ENCODE measurements around the gene NACC2. TPM values are rescaled to one million over a fixed set of nuclear protein-coding genes. Genes with fewer than 3 reads are reported as not detected.

The NACC2 gene
- total RNA-seq, 1 donor from 2014 or later, result 62.0 TPM

DNA sequence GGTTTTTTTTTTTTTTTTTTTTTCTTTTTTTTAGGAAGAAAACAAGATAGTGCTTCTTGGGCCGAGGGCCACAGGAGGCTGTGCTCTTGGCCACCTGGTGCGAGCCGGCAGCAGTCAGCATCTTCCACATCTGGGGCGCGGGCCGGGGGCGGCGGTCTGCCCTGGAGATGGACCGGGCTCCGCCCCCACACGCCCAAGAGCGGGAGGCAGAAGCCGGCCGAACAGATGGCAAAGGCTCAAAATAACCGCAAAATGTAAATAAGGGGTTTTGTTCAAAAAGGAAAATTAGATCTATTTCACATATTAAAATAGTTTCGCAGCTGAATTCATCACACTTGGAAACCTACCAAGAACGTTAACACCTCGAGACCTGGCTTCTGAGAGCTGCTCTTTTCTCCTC lies 82.4 kb downstream of the NACC2 start:
- no peak for DNase-seq (ENCODE audit: low read depth)

DNA sequence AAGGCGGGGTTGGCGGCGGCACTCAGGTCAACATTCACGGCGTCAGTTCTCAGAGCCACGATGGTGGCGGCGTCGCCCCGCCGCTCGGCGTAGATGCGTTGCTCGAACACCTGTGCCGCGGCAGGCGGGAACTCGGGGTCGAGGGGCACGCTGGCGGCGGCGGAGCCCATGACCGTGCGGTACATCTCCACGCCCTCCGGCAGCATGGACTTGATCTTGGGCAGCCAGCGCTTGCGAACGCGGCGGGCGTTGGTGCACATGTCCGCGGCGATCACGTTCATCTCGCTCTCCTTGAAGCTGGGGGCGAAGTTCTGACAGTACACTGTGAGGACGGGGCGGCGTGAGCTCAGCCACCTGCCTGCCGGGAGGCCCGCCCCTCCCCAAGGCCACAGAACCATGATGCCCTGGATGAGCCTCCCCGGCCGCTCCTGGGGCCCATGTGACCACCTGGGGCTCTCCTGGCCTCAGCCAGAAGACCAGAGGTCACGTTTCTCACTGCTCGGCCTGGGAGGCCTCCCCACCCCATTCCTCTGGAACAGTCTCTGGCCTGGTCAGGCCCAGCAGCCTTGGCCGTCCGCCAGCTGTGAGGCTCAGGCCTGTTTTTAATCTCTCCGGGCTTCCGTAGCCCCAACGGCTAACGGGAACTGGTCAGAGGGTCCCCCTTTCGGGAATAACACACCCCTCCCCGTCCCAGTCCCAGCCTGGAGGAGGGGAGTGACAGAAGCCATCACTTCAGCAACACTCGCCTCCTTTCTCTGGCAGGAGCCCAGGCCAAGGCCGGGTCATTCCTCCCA lies 83.2 kb downstream of the NACC2 start:
- DNase-seq (ENCODE audit: low read depth), result peak; percentile 5

DNA sequence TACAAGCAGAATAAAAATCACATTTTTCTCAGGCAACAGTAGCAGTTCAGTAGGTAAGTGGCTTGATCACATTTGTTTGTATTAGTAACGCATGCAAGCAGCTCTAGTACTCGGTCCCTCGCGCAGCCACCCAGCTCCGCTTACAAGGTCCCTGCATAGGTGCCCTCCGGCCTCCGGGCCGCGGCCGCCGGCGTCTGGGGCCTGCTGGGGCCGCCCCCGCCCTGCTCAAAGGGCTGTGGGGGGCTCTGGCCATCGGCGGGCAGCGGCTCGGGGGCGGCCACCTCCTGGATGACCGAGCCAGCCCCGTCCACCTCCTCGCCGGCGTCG lies 83.8 kb downstream of the NACC2 start:
- no peak for DNase-seq (ENCODE audit: low read depth)

DNA sequence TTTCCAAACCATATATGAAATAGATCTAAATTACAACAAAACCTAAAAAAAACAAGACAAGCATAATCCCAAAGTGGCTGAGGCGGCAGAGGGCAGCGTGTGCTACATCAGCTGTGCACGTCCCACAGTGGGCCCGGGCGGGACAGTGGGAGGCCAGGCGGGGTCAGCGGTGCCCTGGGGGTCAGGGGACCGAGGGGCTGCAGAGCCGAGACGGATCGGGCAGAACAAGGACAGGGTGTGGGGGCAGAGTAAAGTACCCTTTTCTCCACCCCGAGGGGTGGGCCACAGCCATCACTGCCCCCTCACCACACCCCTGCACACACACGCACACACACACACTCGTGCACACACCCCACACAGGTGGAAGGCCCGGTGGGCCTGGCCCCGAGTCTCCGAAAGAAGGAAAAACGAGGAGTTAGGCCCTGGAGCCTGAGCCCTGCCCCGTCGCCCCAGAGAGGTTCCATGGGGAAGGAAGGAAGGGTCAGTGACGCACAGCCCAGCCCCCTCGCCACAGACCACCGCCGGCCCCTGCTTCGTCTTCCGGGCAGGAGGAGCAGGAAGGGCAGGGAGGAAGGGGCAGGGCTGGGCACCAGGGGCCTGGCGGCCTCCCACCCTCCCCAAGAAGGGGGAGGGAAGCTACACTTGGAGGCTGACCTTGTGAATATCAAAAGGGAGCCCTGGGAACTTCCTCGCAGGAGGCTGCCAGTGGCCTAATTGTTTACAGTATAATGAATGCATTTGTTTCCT lies 84.3 kb downstream of the NACC2 start:
- DNase-seq (ENCODE audit: low read depth), result no peak

DNA sequence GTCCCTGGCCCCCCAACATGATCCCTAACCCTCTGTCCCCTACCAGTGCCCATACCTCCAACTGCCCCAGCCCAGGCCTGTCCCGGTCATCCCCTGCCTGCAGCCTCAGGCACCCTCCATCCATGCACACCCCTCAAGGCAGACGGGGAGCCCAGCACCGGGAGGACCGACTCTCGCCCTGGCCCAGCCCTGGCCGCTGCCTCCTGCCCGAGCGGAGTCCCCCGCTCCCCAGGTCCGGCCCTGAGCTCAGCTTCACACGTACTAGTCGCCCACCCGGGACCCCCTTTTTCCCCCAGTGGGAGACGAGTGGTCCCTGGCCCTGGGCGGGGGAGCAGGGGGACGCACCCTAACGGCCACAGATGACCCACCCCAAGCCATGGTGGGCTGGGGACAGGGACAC lies 84.9 kb downstream of the NACC2 start:
- no peak for DNase-seq (ENCODE audit: low read depth)

DNA sequence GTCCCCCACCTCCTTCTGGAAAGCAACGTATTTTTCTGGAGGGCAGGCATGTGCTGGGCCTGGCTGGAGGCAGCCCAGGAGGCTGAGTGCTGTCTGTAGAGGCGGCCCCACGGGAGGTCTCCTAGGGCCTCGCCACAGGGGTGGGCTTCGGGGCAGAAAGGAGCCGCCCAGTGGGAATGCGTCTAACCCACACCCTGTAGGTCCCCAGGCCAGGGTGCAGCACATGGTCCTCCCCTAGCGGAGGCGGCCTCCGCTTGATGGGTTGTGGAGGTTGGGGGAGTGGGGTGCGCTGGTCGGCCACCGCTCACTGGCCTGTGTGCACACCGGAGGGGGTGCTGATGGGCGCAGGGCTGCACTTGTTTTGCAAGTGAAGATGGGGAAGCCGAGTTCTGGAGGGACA lies 85.6 kb downstream of the NACC2 start:
- no peak for DNase-seq (ENCODE audit: low read depth)

DNA sequence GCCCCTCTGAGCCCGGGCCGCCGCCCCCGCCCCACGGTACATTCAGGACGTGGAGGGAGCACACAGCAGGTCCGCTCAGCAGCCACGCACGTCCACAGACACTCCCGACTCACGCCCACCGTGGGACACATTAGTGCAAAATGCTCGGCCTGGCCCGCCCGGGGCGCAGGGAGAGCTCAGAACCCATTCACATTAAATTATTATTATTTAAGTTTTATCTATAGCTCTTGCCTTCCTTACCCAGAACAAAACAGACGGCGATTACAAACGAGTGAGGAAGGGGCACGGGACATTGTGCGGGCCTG lies 86.4 kb downstream of the NACC2 start:
- no peak for DNase-seq (ENCODE audit: low read depth)

DNA sequence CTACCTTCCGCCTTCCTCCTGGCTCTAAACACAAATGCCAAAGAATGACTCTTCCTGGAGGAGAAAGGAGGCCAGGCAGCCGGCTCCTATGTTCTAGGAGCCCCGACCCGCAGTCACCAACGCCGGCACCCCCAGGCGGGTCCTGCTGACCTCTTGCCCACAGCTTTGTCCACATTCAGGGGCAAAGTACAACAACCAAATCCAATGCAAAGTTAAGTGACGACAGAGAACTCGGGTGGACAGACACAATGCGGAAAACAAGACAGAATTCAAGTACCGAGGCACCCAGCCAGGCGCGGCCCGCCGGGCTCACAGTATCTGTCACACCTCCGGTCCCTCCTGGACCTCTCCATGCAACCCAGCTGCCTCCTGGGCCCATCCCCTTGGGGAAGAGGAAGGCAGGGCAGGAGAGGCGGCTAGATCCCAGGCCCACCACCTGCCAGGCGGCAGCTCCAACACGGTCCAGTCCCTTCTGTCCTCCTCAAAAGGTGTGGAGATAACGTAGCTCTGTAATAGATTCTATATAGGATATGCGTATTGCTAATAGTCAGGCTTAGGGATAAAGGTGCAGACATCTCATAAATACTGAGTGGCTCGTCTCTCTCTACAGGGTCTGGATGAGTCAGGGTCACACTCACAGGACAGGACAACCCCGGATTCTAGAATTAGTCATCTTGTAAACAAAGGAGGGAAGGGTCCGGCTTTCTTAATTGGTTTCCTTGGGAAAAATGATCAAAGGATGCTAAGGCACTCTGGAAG lies 87.0 kb downstream of the NACC2 start:
- peak; percentile 47 for DNase-seq (ENCODE audit: low read depth)

DNA sequence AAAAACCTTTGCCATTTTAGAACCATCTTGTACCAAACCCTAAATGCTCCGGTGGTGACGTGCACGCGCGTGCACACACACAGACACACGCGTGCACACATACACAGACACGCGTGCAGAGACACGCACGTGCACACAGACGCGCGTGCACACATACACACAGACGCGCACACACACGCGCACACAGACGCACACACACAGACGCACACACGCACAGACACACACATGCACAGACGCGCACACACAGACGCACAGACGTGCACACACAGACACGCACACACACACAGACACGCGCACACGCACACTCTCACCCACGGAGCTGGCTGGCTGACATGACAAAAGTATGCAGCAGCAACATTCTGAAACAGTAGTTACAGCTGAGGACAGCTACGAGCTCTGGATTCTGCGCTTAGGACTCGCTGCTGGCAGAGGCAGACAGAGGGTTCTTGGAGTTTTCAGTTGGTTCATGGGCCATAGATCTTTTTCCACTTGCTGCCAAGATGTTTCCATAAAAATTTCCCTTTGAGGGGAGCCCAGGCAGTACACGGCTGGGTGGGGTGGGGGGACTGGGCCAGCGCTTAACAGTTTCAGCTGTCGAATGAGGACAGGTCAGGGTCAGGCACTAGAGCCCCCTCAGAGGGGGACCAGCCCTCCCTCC lies 87.7 kb downstream of the NACC2 start:
- no peak for DNase-seq (ENCODE audit: low read depth)

DNA sequence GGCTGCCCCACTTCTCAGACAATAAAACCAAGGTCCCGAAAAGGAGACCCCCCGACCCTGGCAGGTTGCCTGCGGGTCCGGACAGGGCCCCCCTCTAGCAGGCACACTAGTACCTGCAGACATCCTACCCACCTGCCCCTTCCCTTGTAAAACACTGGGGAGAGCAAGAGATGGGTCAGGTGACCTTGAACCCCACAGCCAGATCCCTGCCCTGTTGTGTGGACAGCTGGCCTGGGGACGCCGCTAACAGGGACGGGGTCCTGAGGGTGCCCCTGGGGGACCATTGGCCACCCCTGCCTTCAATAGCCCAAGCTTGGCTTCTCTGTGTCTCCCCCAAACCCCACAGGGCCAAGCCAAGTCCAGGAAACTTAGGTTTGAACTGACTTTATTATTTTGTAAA lies 88.9 kb downstream of the NACC2 start:
- no peak for DNase-seq (ENCODE audit: low read depth)

DNA sequence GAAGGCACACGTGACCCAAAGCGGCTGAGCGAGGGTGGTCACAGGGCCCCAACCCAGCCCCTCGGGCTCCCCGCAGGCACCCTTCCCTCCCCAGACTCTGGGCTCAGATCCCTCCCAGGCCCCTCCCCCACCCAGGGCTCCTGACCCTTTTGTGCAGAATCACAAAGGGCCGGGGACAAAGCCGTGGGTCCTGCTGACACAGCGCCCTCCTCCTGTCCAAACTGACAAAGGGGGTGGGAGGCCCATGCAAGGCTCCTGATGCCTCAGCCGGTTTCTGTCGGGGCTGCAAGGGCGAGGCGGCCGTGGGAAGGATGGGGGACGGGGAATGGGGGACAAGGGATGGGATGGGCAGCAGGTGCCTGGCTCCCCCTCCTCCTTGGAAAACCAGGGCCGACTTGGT lies 90.4 kb downstream of the NACC2 start:
- DNase-seq (ENCODE audit: low read depth), result no peak

DNA sequence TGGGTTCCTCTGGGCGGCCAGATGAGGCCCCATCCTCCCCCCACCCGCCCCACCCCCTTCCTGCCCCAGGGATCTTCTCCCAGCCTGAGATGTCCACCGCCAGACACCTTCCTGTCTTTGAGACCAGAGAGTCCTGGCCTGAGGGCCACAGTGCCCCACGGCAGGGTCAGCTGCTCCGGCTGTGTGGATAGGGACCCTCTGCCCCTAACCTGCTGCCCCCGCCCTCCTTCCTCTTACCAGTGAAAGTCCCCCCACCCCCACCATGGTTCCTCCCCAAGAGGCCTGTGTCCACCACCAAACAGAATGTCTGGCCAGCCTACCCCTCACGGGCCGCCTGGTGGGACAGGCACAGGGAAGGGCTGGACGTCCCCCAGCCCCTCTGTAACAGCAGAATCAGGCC lies 90.9 kb downstream of the NACC2 start:
- no peak for DNase-seq (ENCODE audit: low read depth)

DNA sequence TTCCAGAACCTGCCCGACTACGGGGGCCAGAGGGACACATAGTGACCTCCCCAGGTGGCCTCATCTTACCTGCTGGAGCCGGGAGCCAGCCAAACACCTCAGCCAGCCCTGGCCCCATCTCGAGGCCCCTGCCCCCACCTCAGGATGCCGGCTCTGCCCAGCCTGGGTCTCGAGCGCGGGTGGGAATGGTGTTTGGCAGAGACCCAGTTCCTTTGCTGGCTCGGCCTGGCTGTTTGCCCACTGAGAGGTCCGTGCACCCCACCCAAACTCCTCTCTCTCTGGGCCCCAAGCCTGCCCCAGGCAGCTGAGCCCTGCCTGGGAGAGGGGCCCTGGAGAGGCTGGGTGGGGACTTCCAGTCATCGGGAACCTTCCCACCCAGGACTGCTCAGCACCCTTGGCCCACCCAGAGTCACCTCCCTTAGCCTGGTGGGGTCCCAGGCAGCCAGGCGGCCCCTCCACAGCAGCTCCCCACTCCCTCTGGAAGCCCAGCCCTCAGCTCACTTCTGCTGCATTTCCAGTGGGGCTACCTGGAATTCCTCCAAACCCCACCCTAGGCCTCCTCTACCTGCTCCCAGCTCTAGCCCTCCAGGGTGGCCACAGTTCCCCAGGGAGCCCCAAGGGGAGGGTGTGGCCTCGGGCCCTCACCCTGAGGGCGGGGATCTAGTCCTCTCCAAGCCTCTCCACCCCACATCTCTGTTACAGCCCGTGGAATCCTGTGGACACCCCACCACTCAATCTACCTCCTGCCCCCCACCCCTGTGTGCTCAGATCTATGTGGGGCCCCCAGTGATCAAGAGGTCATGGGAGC lies 91.5 kb downstream of the NACC2 start:
- no peak for DNase-seq (ENCODE audit: low read depth)

DNA sequence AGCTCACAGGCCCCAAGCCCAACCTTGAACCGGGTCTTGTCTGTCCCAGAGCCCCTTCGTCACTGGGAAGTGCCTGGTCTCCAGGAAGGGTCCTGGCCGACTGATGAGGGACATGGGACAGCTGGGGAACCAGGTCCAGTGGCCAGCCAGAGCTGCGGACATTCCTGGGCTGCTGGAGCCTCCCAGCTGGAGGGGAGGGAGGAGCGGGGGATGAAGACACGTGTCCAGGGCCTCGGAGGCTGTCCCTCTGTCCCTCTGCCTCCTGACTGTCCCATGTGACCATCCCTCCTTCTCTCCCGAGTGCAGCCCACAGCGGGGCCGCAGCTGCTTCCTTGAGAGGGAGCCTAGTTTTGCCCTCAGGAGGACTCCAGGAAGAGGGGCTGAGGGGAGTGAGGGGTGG lies 92.2 kb downstream of the NACC2 start:
- DNase-seq (ENCODE audit: low read depth), result no peak

DNA sequence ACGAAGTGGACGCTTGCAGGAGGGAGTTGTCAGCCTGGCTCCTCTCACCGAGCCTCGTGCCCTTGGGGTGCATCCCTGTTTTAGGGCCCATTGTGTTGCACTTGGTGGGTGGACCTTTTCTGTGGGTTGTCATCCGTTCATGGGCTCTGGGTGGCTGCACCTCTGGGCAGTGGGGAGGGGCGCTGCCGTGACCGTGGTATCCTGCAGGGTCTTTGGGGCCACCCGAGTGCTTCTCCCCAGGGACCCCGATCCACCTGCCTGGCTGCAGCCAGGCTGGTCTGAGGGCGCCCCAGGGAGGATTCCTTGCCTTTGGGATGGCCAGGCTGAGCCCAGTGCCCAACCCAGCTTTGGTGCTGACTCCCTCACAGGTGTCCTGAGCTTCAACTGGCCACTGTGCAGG lies 92.9 kb downstream of the NACC2 start:
- DNase-seq (ENCODE audit: low read depth), result no peak

DNA sequence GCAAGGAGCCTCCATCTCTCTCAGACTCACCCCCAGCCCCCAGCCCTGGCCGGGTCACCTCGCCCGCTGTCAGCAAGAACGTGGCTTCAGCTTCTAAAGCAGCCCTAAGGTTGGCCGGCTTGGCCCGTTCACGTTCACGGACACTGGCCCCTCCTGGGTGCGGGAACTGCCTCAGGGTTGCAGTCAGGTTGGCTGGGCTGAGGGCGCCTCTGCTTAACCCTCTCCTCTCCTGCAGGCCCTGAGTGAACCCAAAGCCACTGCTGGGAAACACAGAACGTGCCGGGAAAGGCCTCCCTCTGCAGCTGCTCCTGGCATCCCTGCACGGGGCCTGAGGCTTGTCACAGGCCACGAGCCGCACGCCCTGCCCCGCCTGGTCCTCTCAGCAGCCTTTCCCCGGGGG lies 93.9 kb downstream of the NACC2 start:
- DNase-seq (ENCODE audit: low read depth), result no peak

DNA sequence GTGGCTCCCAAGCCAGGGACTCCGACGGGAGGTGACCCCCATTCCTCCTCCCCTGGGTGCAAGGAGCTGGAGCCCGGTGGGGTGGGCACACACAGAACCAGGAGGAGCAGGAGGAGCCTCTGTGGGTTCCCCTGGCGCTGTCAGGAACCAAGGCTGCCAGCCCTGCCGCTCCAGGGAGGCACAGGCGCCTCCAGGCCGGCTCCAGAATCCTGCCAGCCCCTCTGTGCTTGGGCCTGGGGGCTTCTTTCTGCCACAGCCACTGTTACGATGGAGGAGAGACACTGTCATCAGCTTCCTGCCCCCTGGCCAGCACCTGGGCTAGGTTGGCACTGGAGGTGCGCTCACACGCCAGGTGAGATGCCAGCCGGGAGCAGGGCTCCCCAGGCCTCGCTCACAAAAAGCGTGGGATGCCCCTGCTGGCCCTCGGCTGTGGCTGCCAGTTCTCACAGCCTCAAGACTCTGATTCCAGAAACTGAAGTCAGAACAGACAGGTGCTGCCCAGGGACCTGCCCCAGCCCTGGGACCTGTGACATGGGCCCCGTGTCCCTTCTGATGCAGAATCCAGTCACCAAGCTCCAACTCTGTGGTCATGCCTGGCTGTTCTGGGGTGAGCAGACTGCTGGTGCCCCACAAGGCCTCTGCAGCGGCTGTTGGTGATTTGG lies 96.5 kb downstream of the NACC2 start:
- DNase-seq (ENCODE audit: low read depth), result no peak

DNA sequence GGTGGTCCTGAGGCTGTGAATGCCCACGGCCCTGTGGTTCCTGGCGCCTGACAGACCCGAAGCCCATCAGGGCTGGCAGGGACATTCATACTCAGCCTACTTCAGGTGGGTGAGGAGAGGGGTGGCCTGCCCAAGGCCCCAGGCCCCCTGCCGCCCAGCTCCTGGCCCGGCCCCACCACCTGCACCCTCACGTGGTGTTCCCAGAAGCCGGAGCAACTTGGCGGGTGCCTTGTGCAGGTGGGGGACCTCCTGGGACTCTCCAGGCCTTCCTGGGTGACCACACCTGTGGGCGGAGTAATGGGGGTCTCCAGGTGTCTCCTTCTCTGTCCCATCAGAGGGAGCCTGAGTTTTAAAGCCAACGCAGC lies 97.1 kb downstream of the NACC2 start:
- DNase-seq (ENCODE audit: low read depth), result no peak

DNA sequence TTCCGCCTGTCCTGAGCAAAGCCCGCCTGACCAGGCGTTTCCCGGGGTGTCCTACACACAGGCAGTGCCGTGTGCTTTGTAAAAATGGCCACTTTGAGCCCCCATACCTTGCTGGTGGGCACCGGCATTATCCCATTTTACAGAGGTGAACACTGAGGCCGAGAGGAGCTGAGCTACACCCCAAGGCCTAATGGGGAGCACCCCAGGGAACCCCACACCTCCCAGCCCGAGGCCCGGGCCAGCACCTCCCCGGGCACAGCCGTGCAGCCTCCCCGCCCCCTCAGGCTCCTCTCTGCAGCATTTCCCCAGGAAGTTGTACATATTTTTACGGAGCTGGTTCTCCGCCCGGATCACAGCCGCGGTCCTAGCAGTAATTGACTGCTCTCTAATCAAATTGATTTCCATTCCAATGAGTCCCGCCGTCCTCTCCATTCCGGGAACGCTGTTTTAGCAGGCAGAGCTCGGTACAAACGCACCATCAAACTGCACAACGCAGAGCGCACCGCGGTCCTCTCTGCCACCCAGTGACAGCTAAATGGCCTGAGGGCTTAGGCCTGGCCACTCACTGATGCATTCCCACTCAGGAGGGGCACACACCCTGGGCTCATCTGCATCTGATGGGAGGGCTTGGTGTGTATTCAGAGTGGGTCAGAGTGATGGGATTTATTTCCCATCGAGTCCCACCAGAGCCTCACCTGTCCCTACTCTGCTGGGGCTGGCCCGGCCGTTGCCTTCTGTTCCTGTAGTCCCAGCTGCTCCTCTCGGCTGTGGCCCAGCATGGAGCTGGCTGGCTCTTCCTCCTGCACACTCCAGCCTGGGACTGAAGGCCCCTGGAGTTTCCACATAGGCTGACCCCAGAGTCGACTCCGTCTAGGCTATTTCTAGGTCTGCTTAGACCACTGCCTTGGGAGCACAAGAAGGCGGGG lies 97.7 kb downstream of the NACC2 start:
- DNase-seq (ENCODE audit: low read depth), result no peak

DNA sequence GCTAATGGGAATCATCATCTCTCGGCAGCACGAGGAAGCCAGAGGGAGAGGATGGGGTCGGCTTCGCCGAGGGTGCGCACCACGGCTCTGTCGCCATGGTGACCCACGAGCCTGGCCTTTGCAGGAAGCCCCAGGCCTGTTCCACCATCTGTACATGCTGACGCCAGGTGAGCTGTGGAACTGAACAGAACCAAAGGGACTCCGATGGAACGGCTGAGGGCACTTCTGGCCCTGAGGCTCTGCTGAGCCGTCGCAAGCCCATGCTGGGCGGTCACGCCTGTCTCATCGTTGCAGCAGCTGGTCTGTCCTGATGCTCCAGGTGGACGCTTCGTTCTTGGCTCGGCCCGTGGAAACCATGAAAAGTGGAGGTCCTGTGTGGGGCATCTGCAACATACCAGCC lies 99.3 kb downstream of the NACC2 start:
- no peak for DNase-seq (ENCODE audit: low read depth)

Measured in renal cortical epithelial cell (primary cell).